ENCODE results near the gene VGLL4. TPM values are rescaled to one million over a fixed set of nuclear protein-coding genes. Genes with fewer than 3 reads are reported as not detected.

The VGLL4 gene
- total RNA-seq, 1 experiment from 2014 or later: 42.1 TPM

- no peak overlapping the region for H3T11ph ChIP-seq (ENCODE audit: low read length)
- no peak overlapping the region for H3K9ac ChIP-seq (ENCODE audit: extremely low read depth, insufficient read length, low read length)
- WGBS (ENCODE audit: extremely low coverage, insufficient read length, low lambda C conversion rate): no CpG with 5 or more reads among the region's 3 CpGs
Observed at GRCh38 chr3:11538581-11538980, 105.1 kb downstream of the VGLL4 start.

More at GRCh38 chr3:11538581-11538980, 105.1 kb downstream of the VGLL4 start:
- no peak overlapping the region for H3K4me3 Mint-ChIP-seq
- H4K91ac ChIP-seq (ENCODE audit: insufficient read length, low read depth, low read length): no peak overlapping the region
- no peak overlapping the region for H3K18ac ChIP-seq (ENCODE audit: insufficient read length, low read depth, low read length)
- TF ChIP-seq CTCF (conservative IDR thresholded peaks at IDR 0.05): no peak
- no peak overlapping the region for H3K23ac ChIP-seq (ENCODE audit: insufficient read length, low read depth, low read length)
- no peaks in the 10 kb centered on the region for H3K27me3 Mint-ChIP-seq (ENCODE audit: low read depth)
- H2AK5ac ChIP-seq (ENCODE audit: insufficient read length, low read length): no peak overlapping the region
- H3K79me1 ChIP-seq (ENCODE audit: insufficient read depth, low read depth, low read length, poor library complexity, severe bottlenecking): no peaks in the 10 kb centered on the region
- H4K5ac ChIP-seq (ENCODE audit: insufficient read length, low read depth, low read length): no peak overlapping the region
- no peak overlapping the region for H3K56ac ChIP-seq (ENCODE audit: insufficient read length, low read depth, low read length)
- no peaks in the 10 kb centered on the region for H3K4me1 ChIP-seq (ENCODE audit: insufficient read depth, low read length)
- H3K4me1 Mint-ChIP-seq: peaks cover 9 to 12% of the 10 kb centered on the region in 2 experiments
- no peak overlapping the region for H3K27ac Mint-ChIP-seq
- no peak overlapping the region for H3K4me2 ChIP-seq (ENCODE audit: insufficient read depth, insufficient read length, low read length)
- H2BK5ac ChIP-seq (ENCODE audit: insufficient read length, low read length): no peak overlapping the region
- no peaks in the 10 kb centered on the region; a peak in 1 of 7 replicates for H3K36me3 Mint-ChIP-seq (ENCODE audit: insufficient read depth in 1 of 3, low read depth in 3 of 3)
- no peaks in the 10 kb centered on the region for H3K9me3 ChIP-seq (ENCODE audit: control insufficient read depth, low read depth, low read length)
- H4K8ac ChIP-seq (replicated peaks; ENCODE audit: insufficient read length, low read depth, low read length): no peak overlapping the region
- no peak overlapping the region for H3K27ac ChIP-seq (ENCODE audit: insufficient read length, low read depth, low read length)
- no peak overlapping the region for H2BK20ac ChIP-seq (ENCODE audit: low read depth, low read length, poor library complexity, severe bottlenecking)
- H3K27me3 ChIP-seq (ENCODE audit: insufficient read depth, low read length): no peaks in the 10 kb centered on the region
- H3K4ac ChIP-seq (ENCODE audit: low read depth, low read length): no peak overlapping the region
- H2BK12ac ChIP-seq (ENCODE audit: insufficient read length, low read depth, low read length): no peak overlapping the region
- H3K79me2 ChIP-seq (ENCODE audit: insufficient read depth, low read length): no peaks in the 10 kb centered on the region
- no peak overlapping the region for H3K14ac ChIP-seq (ENCODE audit: insufficient read depth, low read length)
- H2AFZ ChIP-seq (ENCODE audit: low read length): no peak overlapping the region
- no peaks in the 10 kb centered on the region for H3K23me2 ChIP-seq (ENCODE audit: insufficient read length, low read depth, low read length, poor library complexity, severe bottlenecking)
- no peak overlapping the region for H2BK120ac ChIP-seq (ENCODE audit: low read depth, low read length, poor library complexity, severe bottlenecking)
- no peaks in the 10 kb centered on the region for H3K9me3 Mint-ChIP-seq
- no peaks in the 10 kb centered on the region for H4K20me1 ChIP-seq (ENCODE audit: control insufficient read depth, insufficient read depth, insufficient read length)
- no peak overlapping the region for H2BK15ac ChIP-seq (ENCODE audit: low read depth, low read length)
- no peak for DNase-seq

Measured in H9 (cell line).